HG03135 (cell line): ENCODE measurements around the gene LMO4.

ENCODE experiments used
- ATAC-seq: cut with Tn5 transposase; IDR thresholded peaks from one replicate; pipeline ENCODE4 v1.9.1; 2021; ENCODE audit warnings: mild to moderate bottlenecking, moderate library complexity; ENCODE audit not compliant: unreplicated experiment

LMO4 gene

DNA sequence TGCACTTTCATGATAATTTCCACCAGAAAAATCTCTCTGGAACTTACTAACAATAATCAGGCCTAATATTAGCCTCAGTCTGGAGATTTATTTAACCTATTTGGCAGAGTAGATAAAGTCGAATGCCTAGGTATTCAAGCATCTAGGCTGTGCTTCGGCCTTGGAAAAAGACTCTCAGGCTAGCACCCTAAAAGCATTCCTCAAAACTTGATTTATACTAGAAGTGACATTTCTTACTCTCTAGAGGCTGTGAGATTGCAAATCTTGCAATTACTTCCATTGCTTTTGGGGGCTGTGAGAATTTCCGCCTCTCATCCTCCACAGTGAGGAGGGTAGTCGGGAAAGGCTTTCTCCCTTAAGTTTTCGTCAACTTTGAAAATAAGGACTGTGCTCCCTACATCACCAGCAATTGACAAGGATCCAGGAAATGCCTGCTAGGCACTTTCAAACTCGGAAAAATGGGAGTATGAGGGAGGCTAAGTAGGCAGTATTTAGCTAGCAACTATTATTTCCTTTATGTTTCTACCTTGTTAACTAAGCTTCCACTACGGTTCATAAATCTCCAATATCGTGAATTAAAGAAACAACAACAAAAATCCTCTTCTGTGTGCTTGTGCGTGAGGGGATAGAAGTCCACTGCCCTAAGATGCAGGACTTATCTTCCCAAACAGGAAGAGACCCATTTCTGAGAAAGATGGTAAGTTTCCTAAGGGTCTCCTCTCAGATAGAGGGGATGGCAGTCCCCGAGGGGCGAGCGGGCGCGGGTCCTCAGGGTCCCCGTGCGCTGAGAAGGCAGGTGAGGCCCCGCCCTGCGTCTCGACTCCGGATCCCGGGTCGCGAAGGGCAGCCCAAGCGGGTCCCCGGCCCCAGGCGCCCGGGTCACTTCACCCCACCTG lies 1.1 kb upstream of the LMO4 start:
- ATAC-seq, result no peak

DNA sequence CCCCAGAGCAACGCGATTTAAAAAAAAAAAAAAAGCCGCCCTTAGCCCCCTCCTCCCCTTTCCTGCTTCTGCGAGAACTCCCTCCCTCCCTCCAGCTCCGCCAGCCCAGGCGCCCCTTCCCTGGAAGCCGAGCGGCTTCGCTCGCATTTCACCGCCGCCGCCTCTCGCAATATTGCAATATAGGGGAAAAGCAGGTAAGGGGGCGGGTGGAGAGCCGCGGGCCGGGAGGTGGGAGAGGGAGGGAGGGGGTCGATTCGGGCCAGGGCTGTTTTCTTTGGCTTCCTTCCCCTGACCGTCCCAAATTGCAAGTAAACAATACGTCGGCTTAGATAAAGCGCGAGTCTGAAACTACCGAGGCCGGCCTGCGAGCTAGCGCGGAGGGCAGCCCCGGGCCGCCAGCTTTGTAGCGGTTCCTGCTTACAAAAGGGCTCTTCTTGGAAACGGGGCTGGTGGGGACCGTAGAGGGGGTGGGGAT lies 408 bp downstream of the LMO4 start:
- no peak for ATAC-seq

DNA sequence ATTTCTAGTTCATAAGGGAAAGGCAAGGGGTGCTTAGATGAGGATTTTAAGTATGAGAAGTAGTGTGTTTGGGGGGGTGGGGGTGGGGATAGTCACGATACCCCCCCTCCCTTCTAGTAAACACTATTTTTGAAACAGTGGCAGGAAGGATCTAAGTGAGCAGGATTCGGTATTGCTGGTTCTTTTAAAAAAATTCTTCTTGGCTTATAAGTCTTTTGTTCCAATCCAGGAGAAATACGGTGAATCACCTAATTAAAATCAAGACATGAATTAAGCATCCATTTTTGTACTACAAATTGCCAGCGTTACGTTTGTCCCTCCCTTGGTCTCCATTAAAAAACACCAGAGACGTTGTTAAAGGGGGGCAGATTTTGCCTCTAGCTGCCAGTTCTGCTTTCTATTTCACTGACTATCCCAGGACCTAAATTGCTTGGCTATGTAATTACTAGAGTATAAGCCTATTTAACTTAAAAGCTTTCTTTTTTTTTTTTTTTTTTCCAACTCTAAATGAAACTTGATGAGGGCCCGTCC lies 911 bp downstream of the LMO4 start:
- ATAC-seq, result no peak

DNA sequence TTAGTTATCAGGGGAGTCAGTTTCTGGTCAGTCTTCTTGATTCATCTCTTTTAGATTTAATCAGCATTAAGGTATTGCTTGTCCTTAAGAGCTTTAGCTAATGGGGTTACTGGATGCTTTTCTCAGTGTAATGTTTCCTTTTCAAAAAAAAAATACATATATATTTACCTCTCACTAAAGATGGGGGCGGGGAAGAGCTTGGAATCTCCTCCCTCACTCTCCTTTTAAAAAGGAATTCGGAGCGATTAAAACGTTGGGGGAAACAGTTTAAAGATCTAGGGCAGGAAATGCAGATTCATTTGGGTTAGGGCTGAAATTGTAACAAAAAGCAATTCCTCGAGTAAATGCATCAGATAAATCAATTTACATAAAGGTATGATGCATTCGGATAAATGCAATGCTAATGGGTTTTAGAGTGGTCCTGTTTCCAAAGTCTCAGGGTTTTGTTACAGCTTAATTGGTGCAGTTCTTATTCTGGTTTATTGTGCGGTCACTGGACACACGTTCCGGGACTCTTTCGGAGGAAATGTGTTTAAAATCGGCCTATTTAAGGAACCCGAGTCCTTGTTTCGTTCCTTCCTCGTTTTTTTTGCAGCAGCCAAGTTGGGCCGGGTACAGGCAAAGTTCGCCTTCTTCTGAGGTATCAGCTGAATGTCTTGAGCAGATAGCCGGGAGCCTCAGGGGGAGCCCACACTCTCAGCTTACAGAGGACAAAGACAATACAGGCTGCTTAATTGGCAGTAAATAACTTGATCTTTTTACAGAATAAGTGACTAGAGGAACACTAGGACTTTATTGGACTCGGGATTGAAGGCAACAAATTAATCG lies 1.6 kb downstream of the LMO4 start:
- ATAC-seq, result no peak

DNA sequence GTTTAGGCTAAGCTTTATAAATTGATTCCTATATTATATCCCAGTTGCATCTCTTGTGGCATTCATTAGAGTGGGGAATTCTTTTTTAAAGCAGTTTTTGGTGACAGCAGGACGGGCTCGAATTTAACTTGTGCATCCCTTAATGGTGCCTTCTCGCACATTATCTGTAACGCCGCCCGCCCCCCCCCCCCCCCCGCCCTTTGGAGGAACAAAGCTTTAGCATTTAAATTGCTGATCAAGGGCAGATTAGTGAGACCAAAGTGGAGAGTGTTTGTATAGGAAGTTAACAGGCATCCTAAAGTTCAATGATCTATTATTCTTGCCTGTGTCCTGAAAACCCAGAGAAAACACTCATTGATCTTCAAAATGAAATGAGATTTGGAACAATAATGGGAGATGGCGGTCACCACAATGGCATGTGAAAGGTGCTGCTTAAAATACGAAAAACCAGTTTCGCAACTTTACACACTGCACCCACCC lies 2.2 kb downstream of the LMO4 start:
- ATAC-seq, result no peak

DNA sequence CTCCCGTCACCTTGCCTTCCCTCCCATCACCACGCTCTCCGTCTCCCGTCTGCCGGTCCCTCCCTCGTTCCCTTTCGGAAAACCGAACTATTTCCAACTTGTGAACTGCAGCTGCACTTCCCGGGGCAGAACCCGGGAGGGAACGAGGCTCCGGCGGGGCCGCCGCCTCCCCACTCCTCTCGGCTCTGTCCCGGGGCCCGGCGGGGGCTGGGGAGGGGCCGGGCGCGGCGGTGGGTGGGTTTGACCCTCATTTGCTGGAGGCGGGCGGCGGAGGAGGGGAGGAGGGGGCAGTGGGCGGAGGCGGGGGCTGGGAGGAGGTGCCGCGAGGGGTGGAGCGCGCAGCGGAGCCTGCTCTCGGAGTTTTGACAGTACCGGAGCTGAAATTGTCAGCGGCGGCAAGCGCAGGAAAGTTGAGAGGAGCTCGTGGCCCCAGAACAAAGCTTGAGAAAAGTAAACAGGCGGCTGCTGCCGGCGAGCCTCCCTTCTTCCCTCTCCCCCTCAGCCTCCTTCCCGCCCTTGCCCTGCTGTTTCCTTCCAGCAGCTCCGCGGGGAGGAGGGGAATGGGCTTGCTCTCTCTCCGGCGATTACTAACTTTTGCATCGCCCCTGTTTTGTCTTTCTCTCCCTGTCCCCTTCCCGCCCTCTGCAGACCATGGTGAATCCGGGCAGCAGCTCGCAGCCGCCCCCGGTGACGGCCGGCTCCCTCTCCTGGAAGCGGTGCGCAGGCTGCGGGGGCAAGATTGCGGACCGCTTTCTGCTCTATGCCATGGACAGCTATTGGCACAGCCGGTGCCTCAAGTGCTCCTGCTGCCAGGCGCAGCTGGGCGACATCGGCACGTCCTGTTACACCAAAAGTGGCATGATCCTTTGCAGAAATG lies 2.9 kb downstream of the LMO4 start:
- no peak for ATAC-seq

DNA sequence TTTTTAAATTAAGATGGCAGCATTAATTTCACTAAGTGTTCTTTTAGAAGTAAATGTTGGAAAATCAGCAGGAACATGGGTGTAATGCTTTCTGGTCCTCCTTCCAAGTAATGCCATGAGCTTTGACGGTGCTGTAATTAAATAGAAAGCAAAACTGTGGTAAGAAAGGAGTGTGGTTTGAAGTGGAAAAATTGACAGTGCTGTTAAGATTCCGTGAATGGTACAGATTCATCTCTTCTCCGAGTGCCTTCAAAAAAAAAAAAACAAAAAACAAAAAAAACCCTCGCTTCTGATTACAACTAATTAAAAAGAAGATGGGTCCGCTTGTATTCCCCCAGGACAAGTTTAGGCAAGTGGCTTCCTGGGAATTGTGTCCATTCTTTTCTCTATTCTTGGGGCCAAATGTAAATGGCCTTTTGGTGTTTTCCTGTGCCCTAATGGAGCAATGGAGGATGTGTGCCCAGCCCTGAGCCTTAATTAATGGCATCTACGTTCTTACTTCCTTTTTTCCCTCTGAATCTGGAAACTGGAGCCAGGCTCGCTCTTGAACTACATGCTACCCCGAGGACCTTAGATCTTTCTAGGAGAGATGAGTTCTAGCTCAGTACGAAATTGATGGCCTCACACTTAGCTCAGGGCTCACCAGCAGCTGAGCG lies 5.1 kb downstream of the LMO4 start:
- no peak for ATAC-seq

DNA sequence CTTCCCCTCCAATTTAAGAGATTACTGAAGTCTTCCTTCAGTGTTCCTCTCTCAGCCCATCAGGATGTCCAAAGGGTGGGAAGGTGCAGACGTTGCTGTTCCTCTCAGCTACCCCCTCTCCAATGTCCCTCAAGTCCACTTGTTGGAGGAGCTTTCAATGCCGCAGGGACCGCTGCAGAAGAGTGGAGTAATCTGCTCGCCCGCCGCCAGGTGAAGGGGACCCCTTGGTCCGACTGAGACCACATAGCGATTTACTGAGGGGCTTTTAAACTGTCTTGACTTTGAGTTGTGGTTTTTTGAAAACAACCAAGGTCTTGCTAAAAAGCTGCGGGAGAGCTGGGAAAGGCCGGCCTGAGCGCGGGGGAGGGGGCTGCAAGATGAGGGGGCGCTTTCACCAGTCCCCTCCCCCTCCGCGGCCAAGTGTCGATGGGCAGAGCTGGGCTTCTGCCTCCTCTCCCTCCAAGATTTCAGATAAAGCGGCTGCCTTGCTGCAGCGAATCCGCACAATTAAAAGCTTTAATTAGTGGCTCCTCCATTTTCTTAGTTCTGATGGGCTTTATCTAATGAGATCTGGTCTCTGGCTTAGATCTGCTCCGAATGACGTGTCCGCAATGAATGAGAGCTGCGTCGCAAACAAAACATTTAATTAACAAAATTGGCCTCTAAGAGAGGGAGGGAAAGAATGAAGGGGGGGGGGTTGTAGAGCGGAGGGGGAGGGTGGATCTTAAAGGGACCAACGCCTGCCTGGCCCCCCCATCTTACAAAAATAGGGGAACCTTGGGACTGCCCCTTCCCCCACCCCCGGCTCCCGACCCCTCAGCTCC lies 5.9 kb downstream of the LMO4 start:
- ATAC-seq, result peak; percentile 0

DNA sequence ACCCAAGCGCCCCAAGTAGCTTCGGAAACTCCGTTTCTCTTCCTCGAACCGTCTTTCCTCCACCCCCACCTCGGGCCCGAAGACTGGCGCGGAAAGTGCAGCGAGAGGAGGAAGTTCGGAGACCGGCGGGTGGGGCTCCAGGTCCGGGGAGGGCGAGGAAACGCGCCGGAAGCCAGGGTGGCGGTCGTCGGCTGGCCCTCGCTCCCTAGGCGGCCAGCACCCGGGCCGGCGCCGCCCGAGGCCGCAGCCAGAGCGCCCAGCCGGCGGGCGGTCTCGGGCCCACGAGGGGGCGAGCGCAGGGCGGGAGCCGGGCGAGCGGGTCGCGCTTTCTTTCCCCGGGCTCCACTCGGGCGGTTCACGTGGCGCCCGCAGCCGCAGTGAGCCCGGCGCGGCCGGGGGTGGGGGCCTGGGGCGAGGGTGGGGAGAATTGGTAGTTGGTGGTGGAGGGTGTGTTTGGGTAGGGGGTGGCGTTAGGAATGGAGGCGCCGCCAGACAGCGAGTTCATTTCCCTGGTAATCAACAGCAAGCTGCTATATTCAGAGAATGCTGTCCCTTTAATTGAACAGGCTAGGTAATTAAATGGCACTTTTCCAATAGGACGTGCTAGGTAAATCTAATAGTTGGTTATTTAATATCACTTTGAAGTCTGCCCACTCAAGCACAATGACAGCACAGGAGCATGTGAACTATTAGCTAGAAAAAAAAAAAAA lies 6.7 kb downstream of the LMO4 start:
- peak; percentile 46 for ATAC-seq

DNA sequence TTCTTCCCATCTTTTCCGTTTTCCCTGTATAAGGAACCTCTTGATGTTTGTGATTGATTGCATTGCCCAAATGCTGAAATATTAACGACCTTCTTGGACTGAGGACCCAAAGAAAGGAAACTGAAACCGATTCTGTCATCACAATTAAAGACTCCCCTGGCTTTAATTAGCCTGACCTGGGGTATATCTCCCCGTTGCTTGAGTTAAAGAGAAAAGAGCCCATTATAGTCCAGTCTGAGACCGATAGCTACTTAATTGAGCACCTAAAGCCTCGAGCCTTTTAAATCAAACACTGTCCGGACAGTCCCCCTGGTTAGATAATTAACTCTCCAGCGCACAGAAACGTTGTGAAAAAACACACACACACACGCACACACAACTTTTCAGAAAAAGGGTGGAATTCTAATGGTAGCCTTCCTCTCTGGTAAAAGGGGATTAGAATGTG lies 8.0 kb downstream of the LMO4 start:
- no peak for ATAC-seq

DNA sequence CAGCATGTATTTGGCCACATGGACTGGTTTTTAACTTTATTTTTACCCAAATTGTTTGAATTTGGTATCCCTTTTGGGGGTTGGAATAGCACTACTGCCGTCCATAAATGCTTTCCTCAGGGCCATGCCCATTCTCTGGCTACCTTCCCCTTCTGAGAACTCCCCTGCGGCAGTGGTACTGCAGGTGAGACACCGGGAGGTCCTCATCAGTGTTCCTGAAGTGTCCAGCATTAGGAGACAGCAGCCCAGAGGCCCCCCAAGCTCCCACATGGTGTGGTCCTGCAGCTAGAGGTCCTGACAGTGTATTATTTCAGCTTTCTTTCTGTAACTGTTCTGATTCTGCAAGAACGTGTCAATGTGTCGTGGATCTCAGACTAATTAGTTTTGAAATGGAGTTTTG lies 8.9 kb downstream of the LMO4 start:
- no peak for ATAC-seq

DNA sequence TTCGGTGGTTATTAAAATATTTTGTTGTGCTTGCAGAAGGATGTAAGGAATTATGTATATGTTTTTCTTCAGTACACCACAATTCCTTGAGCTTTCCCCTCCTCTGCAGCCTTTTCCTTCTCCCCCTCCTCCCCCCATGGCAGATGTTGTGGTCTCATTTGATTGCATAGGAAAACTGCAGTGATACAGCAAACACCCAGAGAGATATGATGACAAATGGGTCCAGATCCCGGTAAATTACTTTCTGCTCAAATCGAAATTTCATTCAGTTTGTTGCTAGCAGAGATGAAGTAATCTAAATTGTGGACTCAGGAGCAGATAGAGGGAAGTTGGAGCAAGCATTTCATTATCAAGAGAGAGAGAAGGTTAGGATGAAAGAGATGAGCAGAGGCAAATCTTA lies 9.9 kb downstream of the LMO4 start:
- ATAC-seq, result no peak

DNA sequence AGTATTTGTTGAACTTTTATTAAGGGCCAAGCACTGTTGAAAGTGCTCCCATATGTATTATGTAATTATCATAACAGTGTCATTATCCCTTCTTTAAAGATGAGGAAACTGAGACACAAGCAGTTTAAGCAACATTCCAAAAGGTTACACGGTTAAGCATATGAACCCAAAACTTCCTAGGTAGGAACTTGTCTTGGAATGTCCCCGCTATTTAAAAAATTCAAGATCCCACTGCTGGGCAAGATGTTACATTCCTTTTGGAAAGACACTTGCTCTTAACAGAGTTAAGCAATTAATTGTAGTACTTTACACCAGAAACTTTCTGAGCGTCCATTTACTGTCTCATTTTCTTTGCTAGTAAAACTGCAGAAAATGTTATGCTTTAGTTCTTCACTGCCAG lies 15.6 kb downstream of the LMO4 start:
- ATAC-seq, result no peak

DNA sequence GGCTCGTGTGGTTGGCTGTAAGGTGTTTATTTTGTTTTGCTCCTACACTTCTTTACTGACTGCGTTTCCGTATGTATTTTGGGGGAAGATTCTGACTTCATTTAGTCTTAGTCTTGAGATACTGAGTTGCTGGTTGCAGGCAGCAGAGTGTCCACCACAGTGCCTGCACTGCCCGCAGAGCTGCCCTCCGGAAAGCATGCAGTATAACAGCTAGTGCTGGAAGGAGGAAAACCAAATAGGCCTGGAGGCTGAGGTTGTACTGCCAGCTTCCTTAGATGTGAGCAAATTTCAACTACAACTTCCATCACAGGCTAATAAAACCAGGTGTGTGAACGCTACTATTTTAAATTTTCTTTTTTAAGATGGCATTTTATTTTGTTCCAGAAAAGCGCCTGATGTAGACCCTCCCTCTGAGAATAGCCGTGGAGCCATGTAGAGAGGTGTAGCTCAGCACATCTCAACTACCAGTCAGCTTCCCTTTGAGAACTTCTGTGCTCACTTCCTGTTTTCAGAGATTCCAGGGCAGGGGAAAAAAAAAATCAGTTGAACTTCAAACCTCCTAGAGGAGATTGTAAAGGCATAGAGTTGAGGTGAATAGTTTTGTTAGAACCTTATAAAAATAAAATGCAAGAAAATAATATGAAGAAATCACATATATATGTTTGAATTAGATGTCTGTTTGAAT lies 17.6 kb downstream of the LMO4 start:
- ATAC-seq, result no peak

DNA sequence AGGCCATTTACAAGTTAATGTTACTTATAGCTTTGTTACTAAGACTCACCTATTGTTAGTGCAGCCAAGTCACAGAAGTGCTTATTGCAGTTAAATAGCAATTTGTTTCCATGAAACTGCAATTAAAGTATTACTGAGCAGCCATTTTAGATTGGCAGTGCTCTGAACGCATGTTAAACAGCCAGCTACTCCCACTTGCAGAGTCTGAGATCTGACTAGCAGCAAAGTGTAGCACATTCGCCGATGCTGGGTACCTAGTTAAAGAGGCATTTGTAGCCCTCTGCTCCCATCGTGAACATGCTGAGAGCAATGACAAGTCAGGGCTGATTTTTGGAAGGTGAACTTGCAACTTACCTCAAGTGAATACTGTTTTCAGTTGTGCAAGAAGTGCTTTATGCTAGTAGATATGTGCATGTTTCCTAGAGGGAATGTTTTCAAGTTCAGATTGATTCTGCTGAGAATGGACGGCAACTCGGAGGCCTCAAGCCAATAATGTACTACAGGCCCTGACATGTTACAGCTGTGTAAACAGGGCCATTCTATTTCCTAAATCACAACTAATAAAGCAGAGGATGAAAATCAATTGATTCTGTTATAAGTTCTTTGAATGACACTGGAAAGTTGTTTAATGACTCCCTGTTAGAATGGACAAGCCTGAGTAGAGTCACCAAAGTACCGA lies 19.8 kb downstream of the LMO4 start:
- no peak for ATAC-seq

DNA sequence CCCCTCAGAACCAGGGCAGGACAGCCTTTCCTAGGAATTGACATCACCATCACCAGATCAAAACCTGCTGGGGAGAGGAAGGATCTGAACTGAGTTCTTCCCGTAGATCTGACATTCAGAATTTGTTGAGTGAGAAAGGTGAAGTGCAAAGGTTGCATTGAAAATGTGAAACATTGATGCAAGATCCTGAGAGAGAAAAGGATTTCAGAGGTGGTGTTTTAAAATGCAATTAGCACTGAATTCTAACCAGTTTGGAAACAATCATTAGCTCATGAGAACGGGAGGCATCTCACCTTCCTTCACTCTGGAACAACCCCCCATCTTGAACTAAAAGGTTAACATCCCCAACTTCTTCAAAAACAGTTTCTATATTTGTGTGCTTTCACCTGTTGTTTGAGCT lies 20.4 kb downstream of the LMO4 start:
- no peak for ATAC-seq

DNA sequence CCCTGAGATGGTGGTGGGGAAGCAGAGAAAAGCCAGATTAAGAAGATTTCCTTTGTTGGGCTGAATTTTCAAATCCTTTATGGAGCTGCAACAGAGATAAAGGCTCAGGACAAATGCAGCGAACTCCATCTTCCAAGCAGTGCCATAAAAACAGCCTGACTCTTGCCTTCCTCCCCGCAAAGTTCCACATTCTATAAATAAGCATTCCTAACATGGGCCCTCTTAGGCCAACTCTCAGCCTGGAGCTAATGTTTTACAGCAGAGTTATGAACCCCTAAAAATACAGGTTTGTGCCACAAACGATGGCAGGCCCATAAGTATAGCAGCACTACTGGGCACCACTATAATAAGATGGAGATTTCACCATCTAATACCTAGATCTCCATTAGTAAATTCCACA lies 27.2 kb downstream of the LMO4 start:
- ATAC-seq, result no peak
